ENCODE data around the gene GPC3.
"Not testable (repeated sequence)": the region's sequence is repeated elsewhere in the genome, so short reads cannot be mapped to it uniquely, and the experiment has no call there.

Gene GPC3

GRCh38 chrX:133646719-133647116 lies 338.7 kb downstream of the GPC3 start:
- no peak for DNase-seq (ENCODE audit: low read depth)

GRCh38 chrX:133645977-133646718 lies 339.2 kb downstream of the GPC3 start:
- DNase-seq (ENCODE audit: low read depth): no peak

GRCh38 chrX:133645256-133645655 lies 340.1 kb downstream of the GPC3 start:
- no peak for DNase-seq (ENCODE audit: low read depth)

- no peak for DNase-seq (ENCODE audit: low read depth)
Measured at GRCh38 chrX:133640161-133641015, 345.0 kb downstream of the GPC3 start.

GRCh38 chrX:133639726-133640125 lies 345.7 kb downstream of the GPC3 start:
- DNase-seq (ENCODE audit: low read depth): no peak

GRCh38 chrX:133638285-133638684 lies 347.1 kb downstream of the GPC3 start:
- no peak for DNase-seq (ENCODE audit: low read depth)

- DNase-seq (ENCODE audit: low read depth): no peak
Measured at GRCh38 chrX:133637765-133638164, 347.6 kb downstream of the GPC3 start.

GRCh38 chrX:133636009-133636408 lies 349.4 kb downstream of the GPC3 start:
- no peak for DNase-seq (ENCODE audit: low read depth)

GRCh38 chrX:133634416-133634815 lies 351.0 kb downstream of the GPC3 start:
- no peak for DNase-seq (ENCODE audit: low read depth)

GRCh38 chrX:133633950-133634349 lies 351.4 kb downstream of the GPC3 start:
- no peak for DNase-seq (ENCODE audit: low read depth)

GRCh38 chrX:133633162-133633561 lies 352.2 kb downstream of the GPC3 start:
- no peak for DNase-seq (ENCODE audit: low read depth)

GRCh38 chrX:133630362-133630761 lies 355.0 kb downstream of the GPC3 start:
- no peak for DNase-seq (ENCODE audit: low read depth)

- no peak for DNase-seq (ENCODE audit: low read depth)
Measured at GRCh38 chrX:133627673-133628072, 357.7 kb downstream of the GPC3 start.

GRCh38 chrX:133621384-133621783 lies 364.0 kb downstream of the GPC3 start:
- not testable (repeated sequence) for DNase-seq (ENCODE audit: low read depth)

GRCh38 chrX:133611676-133612075 lies 373.7 kb downstream of the GPC3 start:
- no peak for DNase-seq (ENCODE audit: low read depth)

- DNase-seq (ENCODE audit: low read depth): no peak
Measured at GRCh38 chrX:133610056-133610455, 375.3 kb downstream of the GPC3 start.

GRCh38 chrX:133609166-133609565 lies 376.2 kb downstream of the GPC3 start:
- no peak for DNase-seq (ENCODE audit: low read depth)

- DNase-seq (ENCODE audit: low read depth): no peak
Measured at GRCh38 chrX:133608406-133608805, 377.0 kb downstream of the GPC3 start.

- no peak for DNase-seq (ENCODE audit: low read depth)
Measured at GRCh38 chrX:133607419-133608348, 377.7 kb downstream of the GPC3 start.

- DNase-seq (ENCODE audit: low read depth): no peak
Measured at GRCh38 chrX:133606990-133607389, 378.4 kb downstream of the GPC3 start.

- no peak for DNase-seq (ENCODE audit: low read depth)
Measured at GRCh38 chrX:133604801-133605200, 380.6 kb downstream of the GPC3 start.

- DNase-seq (ENCODE audit: low read depth): no peak
Measured at GRCh38 chrX:133602881-133603280, 382.5 kb downstream of the GPC3 start.
